K562 (cell line): Measurements from ENCODE around the gene C16orf89. TPM values are rescaled to one million over a fixed set of nuclear protein-coding genes. Genes with fewer than 3 reads are reported as not detected.
"Not testable (repeated sequence)": the region's sequence is repeated elsewhere in the genome, so short reads cannot be mapped to it uniquely, and the experiment has no call there.

Experiments used
- ATAC-seq: fragments of 200-7000 bp; cut with Tn5 transposase; 3 replicates; pipeline ENCODE4 v1.9.1; 2020; ENCODE audit warnings: moderate library complexity
- BruUV-seq: library from RNA; stranded (reverse); fragments of 400-500 nt; replicated peaks from 2 replicates; lab custom pipeline; 2021; lab: Mats Ljungman, UMichigan
- CTCF ChIA-PET: fragments of 300-600 bp; formaldehyde crosslinking; extraction: SDS; loops from one replicate; lab custom pipeline; 2021; ENCODE audit warnings: low intra/inter-chr PET ratio; lab: Yijun Ruan, JAX
- POLR2A ChIA-PET: fragments of 300-600, 350-650 bp; sonication (Branson Sonifier 250); formaldehyde crosslinking; extraction: SDS; loops from one replicate; lab custom pipeline; 2021; ENCODE audit warnings: antibody characterized with exemption, inconsistent platforms; lab: Yijun Ruan, JAX
- DNase-seq, 4 experiments: peaks; one replicate each; pipeline versions ENCODE4 v3.0.0 to v3.0.0-alpha.2; 2011 to 2018; ENCODE audit warnings: low spot score in 3 of 4, mixed read lengths in 3 of 4; ENCODE audit errors: extremely low read depth in 1 of 4
- FAIRE-seq: peaks from 2 replicates; lab custom pipeline; 2011; peaks lifted over from hg19 to GRCh38; lab: Jason Lieb, UNC
- H2AFZ ChIP-seq: 2 replicates; pipeline ENCODE4 v1.6.0; 2011; ENCODE audit warnings: low read depth, low read length, control low read depth, inconsistent platforms
- H3K27ac ChIP-seq: fragments of 200-600 bp; 3 replicates; pipeline ENCODE4 v1.8.0; 2011; ENCODE audit warnings: low read depth, mild to moderate bottlenecking, control low read depth, inconsistent platforms, low read length, moderate library complexity, mixed read lengths; ENCODE audit errors: extremely low read depth
- H3K27me3 ChIP-seq, 2 experiments: fragments of 300-600 bp in 1 of 2; 2 replicates in 1 of 2; 3 replicates in 1 of 2; pipeline versions ENCODE4 v1.6.0 to v1.8.0; 2011; ENCODE audit warnings: inconsistent platforms in 2 of 2, low read length in 2 of 2, mild to moderate bottlenecking in 1 of 2, mixed read lengths in 1 of 2, moderate library complexity in 1 of 2; ENCODE audit not compliant: control insufficient read depth in 2 of 2, insufficient read depth in 2 of 2
- H3K36me3 ChIP-seq: fragments of 300-600 bp; 3 replicates; pipeline ENCODE4 v1.8.0; 2011; ENCODE audit warnings: mild to moderate bottlenecking, low read length, inconsistent platforms; ENCODE audit not compliant: control insufficient read depth, insufficient read depth
- H3K4me1 ChIP-seq, 2 experiments: fragments of 200-600 bp in 1 of 2; replicated peaks in 1 of 2; 2 replicates in 1 of 2; 3 replicates in 1 of 2; pipeline versions ENCODE4 v1.5.1 to v1.8.0; 2011; ENCODE audit warnings: inconsistent platforms in 2 of 2, low read length in 2 of 2, mild to moderate bottlenecking in 1 of 2, mixed read lengths in 1 of 2, moderate library complexity in 1 of 2; ENCODE audit not compliant: control insufficient read depth in 2 of 2, insufficient read depth in 2 of 2
- H3K4me2 ChIP-seq: 2 replicates; pipeline ENCODE4 v1.6.1; 2011; ENCODE audit warnings: low read length, control low read depth, inconsistent platforms, mixed read lengths; ENCODE audit not compliant: insufficient read depth
- H3K4me3 ChIP-seq: fragments of 200-600 bp; sonication (generic), shearing (Covaris generic); 2 replicates; pipeline ENCODE4 v1.5.1; 2016; ENCODE audit warnings: control low read depth, inconsistent platforms
- H3K79me2 ChIP-seq: fragments of 200-600 bp; 3 replicates; pipeline ENCODE4 v1.8.0; 2011; ENCODE audit warnings: low read length, inconsistent platforms; ENCODE audit not compliant: control insufficient read depth, insufficient read depth
- H3K9ac ChIP-seq, 2 experiments: 2 replicates each; pipeline versions ENCODE4 v1.6.0 to v1.6.1; 2011; ENCODE audit warnings: low read depth in 2 of 2, low read length in 2 of 2, control low read depth in 1 of 2, inconsistent platforms in 1 of 2, mild to moderate bottlenecking in 1 of 2, mixed read lengths in 1 of 2; ENCODE audit not compliant: insufficient read depth in 1 of 2
- H3K9me1 ChIP-seq: one replicate; pipeline ENCODE4 v1.6.0; 2011; ENCODE audit warnings: inconsistent platforms, mild to moderate bottlenecking, low read length, moderate library complexity; ENCODE audit not compliant: control insufficient read depth, insufficient read depth
- H3K9me3 ChIP-seq: replicated peaks from 2 replicates; pipeline ENCODE4 v1.5.1; 2011; ENCODE audit warnings: low read depth, low read length, inconsistent platforms; ENCODE audit not compliant: control insufficient read depth, insufficient read depth
- H4K20me1 ChIP-seq: replicated peaks from 2 replicates; pipeline ENCODE4 v1.6.1; 2011; ENCODE audit warnings: low read length, inconsistent platforms, mixed read lengths; ENCODE audit not compliant: control insufficient read depth, insufficient read depth
- NFIC ChIP-seq: fragments of 450-650 bp; IDR thresholded peaks from 2 replicates; pipeline ENCODE4 v1.6.1; 2017; ENCODE audit warnings: mild to moderate bottlenecking, inconsistent platforms
- WGBS: fragments of 100-300 bp; shearing (Covaris generic); methylation state at CpG from one replicate; pipeline ENCODE4 v1.1.6; 2016; ENCODE audit warnings: low coverage, mixed read lengths; ENCODE audit not compliant: insufficient coverage; ENCODE audit errors: missing lambda C conversion rate; 5-methylcytosine and 5-hydroxymethylcytosine counted together
- in situ Hi-C: fragments of 300-500 bp; cut with MboI; formaldehyde crosslinking; loops from 4 replicates; pipeline ENCODE4 v1.15.0; 2018; ENCODE audit warnings: inconsistent platforms, mixed read lengths
- intact Hi-C: fragments of 100-400 bp; cut with micrococcal nuclease; formaldehyde crosslinking; loops from 2 replicates; pipeline ENCODE4 v1.14.2; 2022
- polyA plus RNA-seq, 8 experiments: library from polyadenylated mRNA; depleted of rRNA in 4 of 8; stranded (reverse) in 5 of 8; unstranded in 3 of 8; fragments of >200 nt; fragmentation: Nextera tagmentation in 2 of 8; fragmentation: Illumina TruSeq in 1 of 8; extraction: Ambion mirVana in 2 of 8; extraction: Trizol in 1 of 8; gene quantifications; 2 replicates each; pipeline versions ENCODE4 v1.2.1 to v1.2.3, GENCODE V29; 2011 to 2014; ENCODE audit warnings: inconsistent platforms in 1 of 8, missing spikeins in 1 of 8
- total RNA-seq, 7 experiments: library from RNA; depleted of rRNA in 6 of 7; stranded (reverse); fragments of >200 nt in 6 of 7; fragmentation: Illumina TruSeq in 2 of 7; extraction: Trizol in 2 of 7; gene quantifications; 2 replicates each; pipeline versions ENCODE4 v1.2.1 to v1.2.3, GENCODE V29; 2011 to 2021; ENCODE audit warnings: low replicate concordance in 1 of 7

The C16orf89 gene
- total and polyA plus RNA-seq, 9 of the 15 experiments (the other 6 are each of a cell fraction or from before 2014, with no cell fraction given), result not detected

DNA sequence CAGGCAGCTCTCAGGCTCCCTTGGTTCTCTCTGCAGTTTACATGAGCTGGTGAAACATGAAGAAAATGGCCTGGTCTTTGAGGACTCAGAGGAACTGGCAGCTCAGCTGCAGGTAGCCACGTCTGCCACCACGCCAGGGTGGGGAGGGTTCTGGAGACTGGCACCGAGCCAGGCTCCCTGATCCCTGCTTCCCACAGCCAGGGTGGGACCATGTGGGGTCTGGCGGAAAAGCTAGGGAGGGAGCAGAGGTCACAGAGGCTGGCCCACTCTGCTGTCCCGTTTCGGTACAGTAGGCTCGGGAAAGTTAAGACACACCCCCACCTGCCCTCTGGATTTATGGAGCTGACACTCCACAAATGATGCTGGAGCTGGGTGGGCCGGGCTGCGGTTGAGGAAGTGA lies 17.9 kb upstream of the C16orf89 start:
- peaks cover 29% of the 10 kb centered on the region; the same call in 1 of the 3 replicates for H3K36me3 ChIP-seq
- peak; percentile 21; the same call in 1 of the 2 replicates for TF ChIP-seq NFIC
- TF ChIP-seq, all 486 proteins: peak for 1; not testable (repeated sequence) for 485
- H3K4me3 ChIP-seq, DNase-seq, H3K9me3 ChIP-seq, H3K27ac ChIP-seq, H3K9me1 ChIP-seq, H3K4me1 ChIP-seq, H3K27me3 ChIP-seq, ATAC-seq, CTCF ChIA-PET, FAIRE-seq, intact Hi-C loops, H3K79me2 ChIP-seq, H4K20me1 ChIP-seq, BruUV-seq, H3K4me2 ChIP-seq, H2AFZ ChIP-seq, in situ Hi-C loops, H3K9ac ChIP-seq, POLR2A ChIA-PET: not testable (repeated sequence)
- WGBS, result 89% methylated on average over 5 of the region's 9 CpGs

GRCh38 chr16:5080996-5081395 lies 15.2 kb upstream of the C16orf89 start:
- peaks cover 31% of the 10 kb centered on the region; the same call in 2 of the 3 replicates for H3K36me3 ChIP-seq
- BruUV-seq, H4K20me1 ChIP-seq, FAIRE-seq, CTCF ChIA-PET, H2AFZ ChIP-seq, in situ Hi-C loops, intact Hi-C loops, DNase-seq, H3K9ac ChIP-seq, H3K4me3 ChIP-seq, H3K4me2 ChIP-seq, H3K4me1 ChIP-seq, H3K79me2 ChIP-seq, H3K9me1 ChIP-seq, H3K27ac ChIP-seq, H3K27me3 ChIP-seq, ATAC-seq, H3K9me3 ChIP-seq: not testable (repeated sequence)
- POLR2A ChIA-PET, result interaction anchor here (1.4 kb wide), 1 partner anchor 9 kb away, joined by 6 read pairs; the partner anchor contains the start of gene ALG1
- WGBS, result 100% methylated on average over 1 of the region's 9 CpGs

DNA sequence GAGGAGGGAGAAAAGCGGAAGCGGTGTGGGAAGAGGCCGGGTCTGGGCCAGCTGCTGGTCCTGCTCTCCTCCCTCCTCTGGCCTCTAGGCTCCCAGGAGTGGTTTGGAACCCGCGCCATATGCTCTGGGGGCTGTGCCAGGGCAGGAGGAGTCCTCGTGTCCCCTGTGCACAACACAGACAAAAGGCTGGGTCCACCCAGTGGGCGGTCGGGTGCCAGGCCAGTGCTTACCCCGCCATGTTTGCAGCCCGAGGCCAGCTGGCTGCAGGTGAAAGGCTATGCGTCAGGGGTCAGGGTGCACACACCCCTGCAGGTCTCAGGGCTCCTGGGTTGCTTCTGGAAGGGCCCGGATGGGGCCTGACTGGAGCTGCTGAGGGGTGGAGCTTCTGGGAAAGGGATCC lies 14.7 kb upstream of the C16orf89 start:
- H3K9me3 ChIP-seq, H3K79me2 ChIP-seq, H4K20me1 ChIP-seq, H3K9ac ChIP-seq, in situ Hi-C loops, FAIRE-seq, H2AFZ ChIP-seq, H3K9me1 ChIP-seq, ATAC-seq, H3K4me3 ChIP-seq, H3K27ac ChIP-seq, H3K4me2 ChIP-seq, CTCF ChIA-PET, DNase-seq, intact Hi-C loops, H3K27me3 ChIP-seq, H3K4me1 ChIP-seq, BruUV-seq: not testable (repeated sequence)
- POLR2A ChIA-PET, result interaction anchor here (0.6 kb wide), 1 partner anchor 1154 kb away, joined by 3 read pairs; no protein-coding TSS in a partner anchor
- peaks cover 33% of the 10 kb centered on the region; the same call in 2 of the 3 replicates for H3K36me3 ChIP-seq
- 97% methylated on average over 9 of the region's 12 CpGs for WGBS
